Amniotic epithelial cell (primary cell): ENCODE results near the gene ITIH3.
"Not testable (repeated sequence)": the region's sequence is repeated elsewhere in the genome, so short reads cannot be mapped to it uniquely, and the experiment has no call there.

Experiments
- DNase-seq: peaks from one replicate; pipeline ENCODE4 v3.0.0-alpha.2; 2010; ENCODE audit warnings: low read depth

ITIH3 gene

GRCh38 chr3:52794612-52795099 is at the start of gene ITIH3:
ITIH3 (plus strand) TSS chr3:52794796; CDS start chr3:52794804, 8 bp downstream.
- DNase-seq = no peak

GRCh38 chr3:52752045-52752660 is 42.4 kb upstream of the ITIH3 start:
- peak; percentile 17 for DNase-seq

GRCh38 chr3:52754373-52754772 is 40.2 kb upstream of the ITIH3 start:
- no peak for DNase-seq

GRCh38 chr3:52756141-52756540 is 38.5 kb upstream of the ITIH3 start:
- no peak for DNase-seq

GRCh38 chr3:52763466-52763865 is 31.1 kb upstream of the ITIH3 start:
- peak; percentile 81 for DNase-seq

- DNase-seq = peak; percentile 1
These were observed 24.7 kb upstream of the ITIH3 start for GRCh38 chr3:52769786-52770455.

GRCh38 chr3:52770496-52771333 is 23.9 kb upstream of the ITIH3 start, which contains the start of gene NEK4:
NEK4 (minus strand) TSS chr3:52770940; CDS start chr3:52770746, 194 bp downstream.
- peak; percentile 78 for DNase-seq

- no peak for DNase-seq
These were observed 23.3 kb upstream of the ITIH3 start for GRCh38 chr3:52771334-52771681.

GRCh38 chr3:52771702-52772101 is 22.9 kb upstream of the ITIH3 start:
- DNase-seq = no peak

- no peak for DNase-seq
These were observed 21.1 kb upstream of the ITIH3 start for GRCh38 chr3:52773361-52774065.

- no peak for DNase-seq
These were observed 20.4 kb upstream of the ITIH3 start for GRCh38 chr3:52774066-52774713.

- DNase-seq = no peak
These were observed 19.4 kb upstream of the ITIH3 start for GRCh38 chr3:52774901-52775864.

- no peak for DNase-seq
These were observed 18.7 kb upstream of the ITIH3 start for GRCh38 chr3:52775877-52776276.

GRCh38 chr3:52776486-52776885 is 18.1 kb upstream of the ITIH3 start:
- DNase-seq = not testable (repeated sequence)

- DNase-seq = no peak
These were observed 17.3 kb upstream of the ITIH3 start, which contains the start of gene ITIH1 for GRCh38 chr3:52777127-52777958. ITIH1 (plus strand) TSS chr3:52777599; CDS start chr3:52777616, 17 bp downstream.

- DNase-seq = no peak
These were observed 16.4 kb upstream of the ITIH3 start for GRCh38 chr3:52777959-52778805.

- DNase-seq = no peak
These were observed 15.4 kb upstream of the ITIH3 start for GRCh38 chr3:52779011-52779836.
